Transverse colon (tissue), 4 donors: ENCODE data around the gene VGLL1. TPM values are rescaled to one million over a fixed set of nuclear protein-coding genes. Genes with fewer than 3 reads are reported as not detected.

ENCODE experiments used
- DNase-seq: peaks from one replicate; pipeline ENCODE4 v3.0.0-alpha.2; 2019
- H3K27ac ChIP-seq, 4 donors: fragments of 200-600 bp; sonication (generic); 2 replicates each; pipeline ENCODE4 v1.5.1; 2016 to 2018; ENCODE audit warnings: inconsistent platforms in 4 of 4
- H3K27me3 ChIP-seq: fragments of 200-600 bp; sonication (generic); 2 replicates; pipeline ENCODE4 v1.5.1; 2017; ENCODE audit warnings: inconsistent platforms
- H3K36me3 ChIP-seq, 4 donors: fragments of 200-600 bp; sonication (generic); 2 replicates each; pipeline ENCODE4 v1.5.1; 2017 to 2019; ENCODE audit warnings: inconsistent platforms in 4 of 4
- H3K4me1 ChIP-seq, 4 donors: fragments of 200-600 bp; sonication (generic); 2 replicates each; pipeline ENCODE4 v1.5.1; 2017 to 2020; ENCODE audit warnings: inconsistent platforms in 4 of 4
- H3K4me3 ChIP-seq, 4 donors: fragments of 200-600 bp; sonication (generic); 1 replicate in 1 of 4; 2 replicates in 3 of 4; pipeline versions ENCODE4 v1.5.1 to v1.6.1; 2017 to 2019; ENCODE audit warnings: inconsistent platforms in 4 of 4
- H3K9me3 ChIP-seq, 2 donors: fragments of 200-600 bp; sonication (generic); 2 replicates each; pipeline ENCODE4 v1.5.1; 2017 to 2019; ENCODE audit warnings: inconsistent platforms in 2 of 2
- CTCF ChIP-seq, 5 experiments: fragments of 200-600 bp in 3 of 5; fragments of 450-650 bp in 2 of 5; sonication (generic) in 3 of 5; IDR thresholded peaks; 1 replicate in 2 of 5; 2 replicates in 3 of 5; pipeline ENCODE4 v1.5.1; 2016 to 2017; ENCODE audit warnings: antibody characterized with exemption in 5 of 5, inconsistent platforms in 3 of 5, mild to moderate bottlenecking in 2 of 5, moderate library complexity in 1 of 5
- EP300 ChIP-seq: sonication (generic); formaldehyde crosslinking; IDR thresholded peaks from one replicate; pipeline ENCODE4 v1.6.1; 2017; ENCODE audit warnings: antibody characterized with exemption, low read depth
- POLR2A ChIP-seq: fragments of 450-650 bp; IDR thresholded peaks from one replicate; pipeline ENCODE4 v1.6.1; 2016; ENCODE audit warnings: antibody characterized with exemption, mild to moderate bottlenecking, moderate library complexity
- POLR2AphosphoS5 ChIP-seq, 3 donors: sonication (generic); formaldehyde crosslinking; IDR thresholded peaks; one replicate each; pipeline ENCODE4 v1.6.1; 2016; ENCODE audit warnings: antibody characterized with exemption in 3 of 3
- WGBS, 2 donors: methylation state at CpG; one replicate each; pipeline ENCODE4 v1.1.5; 2018; ENCODE audit warnings: low coverage in 1 of 2; 5-methylcytosine and 5-hydroxymethylcytosine counted together
- in situ Hi-C, 4 donors: fragments of 200-750 bp; cut with MboI; loops; one replicate each; pipeline versions ENCODE4 v1.15.0 to v1.15.1; 2017; ENCODE audit warnings: low sequenced_read_pairs in 3 of 4, low pct_ligation_motif_present in 1 of 4, low pct_unique_long_range_greater_than_20kb in 1 of 4
- intact Hi-C: fragments of 100-400 bp; cut with DNase I; formaldehyde crosslinking; loops from one replicate; pipeline ENCODE4 v1.15.1; 2023; ENCODE audit warnings: low total_unique reads
- total RNA-seq, 4 donors: library from RNA; depleted of rRNA; stranded (reverse); fragments of >200 nt; gene quantifications; one replicate each; pipeline ENCODE4 v1.1.0, GENCODE V29; 2016

The VGLL1 gene
- total RNA-seq, 4 donors from 2014 or later, result not detected

GRCh38 chrX:136528645-136529315 lies 3.2 kb upstream of the VGLL1 start:
- no peak for DNase-seq
- H3K27ac ChIP-seq, result no peak overlapping the region
- WGBS, 2 donors, result 17 to 74% methylated on average over 1 to 8 of the region's 8 CpGs
- H3K36me3 ChIP-seq, result no peaks in the 10 kb centered on the region
- in situ Hi-C loops (no loop called here), intact Hi-C loops (no loop called here)
- TF ChIP-seq CTCF (IDR thresholded peaks at IDR 0.05) (no peak), POLR2A (no peak), EP300 (no peak), POLR2AphosphoS5 (IDR thresholded peaks at IDR 0.05) (no peak)
- H3K4me1 ChIP-seq, result peaks cover 4 to 16% (median 5%) of the 10 kb centered on the region in 4 donors
- no peaks in the 10 kb centered on the region for H3K9me3 ChIP-seq
- no peak overlapping the region for H3K4me3 ChIP-seq
- no peaks in the 10 kb centered on the region for H3K27me3 ChIP-seq

- Histone ChIP-seq H3K4me1 (peaks cover 4 to 16% (median 5%) of the 10 kb centered on the region in 4 donors), H3K36me3 (no peaks in the 10 kb centered on the region), H3K4me3 (no peak overlapping the region), H3K27me3 (no peaks in the 10 kb centered on the region), H3K9me3 (no peaks in the 10 kb centered on the region), H3K27ac (no peak overlapping the region)
- DNase-seq, result no peak
- in situ Hi-C loops, result no loop called here
- intact Hi-C loops, result no loop called here
- WGBS, 2 donors, result 33 to 53% methylated on average over 1 to 2 of the region's 2 CpGs
- no peak for TF ChIP-seq POLR2A
- no peak for TF ChIP-seq CTCF (IDR thresholded peaks at IDR 0.05)
- TF ChIP-seq POLR2AphosphoS5 (IDR thresholded peaks at IDR 0.05), result no peak
- TF ChIP-seq EP300, result no peak
These were observed 2.2 kb upstream of the VGLL1 start for GRCh38 chrX:136529795-136530194.

GRCh38 chrX:136534131-136534530 lies 2.1 kb downstream of the VGLL1 start:
- Histone ChIP-seq H3K4me3 (no peak overlapping the region), H3K4me1 (no peaks in the 10 kb centered on the region), H3K27me3 (no peaks in the 10 kb centered on the region), H3K27ac (no peak overlapping the region), H3K36me3 (no peaks in the 10 kb centered on the region), H3K9me3 (no peaks in the 10 kb centered on the region)
- WGBS, 2 donors, result 87 to 90% methylated on average over 2 of the region's 2 CpGs
- TF ChIP-seq POLR2AphosphoS5 (IDR thresholded peaks at IDR 0.05) (no peak), CTCF (IDR thresholded peaks at IDR 0.05) (no peak), POLR2A (no peak), EP300 (no peak)
- intact Hi-C loops, result no loop called here
- in situ Hi-C loops, result no loop called here
- no peak for DNase-seq

GRCh38 chrX:136538811-136539210 lies 6.8 kb downstream of the VGLL1 start:
- in situ Hi-C loops, result no loop called here
- DNase-seq, result no peak
- 62 to 80% methylated on average over 1 to 2 of the region's 2 CpGs for WGBS, 2 donors
- Histone ChIP-seq H3K4me1 (no peaks in the 10 kb centered on the region), H3K36me3 (no peaks in the 10 kb centered on the region), H3K27me3 (no peaks in the 10 kb centered on the region), H3K27ac (no peak overlapping the region), H3K4me3 (no peak overlapping the region), H3K9me3 (no peaks in the 10 kb centered on the region)
- no peak for TF ChIP-seq EP300
- intact Hi-C loops, result no loop called here

- no peaks in the 10 kb centered on the region for H3K4me1 ChIP-seq
- H3K27ac ChIP-seq, result no peak overlapping the region
- intact Hi-C loops (no loop called here), in situ Hi-C loops (no loop called here)
- no peaks in the 10 kb centered on the region for H3K9me3 ChIP-seq
- TF ChIP-seq CTCF (IDR thresholded peaks at IDR 0.05) (no peak), POLR2A (no peak), EP300 (no peak), POLR2AphosphoS5 (IDR thresholded peaks at IDR 0.05) (no peak)
- DNase-seq, result no peak
- H3K27me3 ChIP-seq, result no peaks in the 10 kb centered on the region
- no peaks in the 10 kb centered on the region for H3K36me3 ChIP-seq
- no peak overlapping the region for H3K4me3 ChIP-seq
- 72% methylated on average over 5 of the region's 5 CpGs; no CpG with 5 or more reads in 1 of the 2 donors for WGBS, 2 donors
These were observed 8.2 kb downstream of the VGLL1 start for GRCh38 chrX:136540226-136540625.
